Endothelial cell of umbilical vein (primary cell): ENCODE data around the gene FAM111B. TPM values are rescaled to one million over a fixed set of nuclear protein-coding genes. Genes with fewer than 3 reads are reported as not detected.
"Not testable (repeated sequence)": the region's sequence is repeated elsewhere in the genome, so short reads cannot be mapped to it uniquely, and the experiment has no call there.

Experiments
- BruUV-seq: library from RNA; stranded (reverse); fragments of 400-500 nt; replicated peaks from 2 replicates; lab custom pipeline; 2021; lab: Mats Ljungman, UMichigan
- CTCF ChIA-PET: fragments of 300-600, 350-600 bp; sonication (Branson Sonifier 250); formaldehyde crosslinking; loops from one replicate; lab custom pipeline; 2021; ENCODE audit warnings: antibody characterized with exemption, inconsistent platforms; lab: Charles Lee
- POLR2A ChIA-PET: fragments of 300-600, 350-600 bp; sonication (Branson Sonifier 250); formaldehyde crosslinking; loops from one replicate; lab custom pipeline; 2021; ENCODE audit warnings: antibody characterized with exemption, inconsistent platforms; lab: Charles Lee
- DNase-seq: peaks from one replicate; pipeline ENCODE4 v3.0.0-alpha.2; 2011; ENCODE audit warnings: low read depth, low spot score
- FAIRE-seq: peaks from 2 replicates; lab custom pipeline; 2011; peaks lifted over from hg19 to GRCh38; lab: Jason Lieb, UNC
- H2AFZ ChIP-seq: 2 replicates; pipeline ENCODE4 v1.6.0; 2012; ENCODE audit warnings: low read depth, low read length, control low read depth, inconsistent platforms
- H3K27ac ChIP-seq: 2 replicates; pipeline ENCODE4 v1.5.1; 2011; ENCODE audit warnings: low read depth, mild to moderate bottlenecking, control low read depth, low read length, moderate library complexity; ENCODE audit not compliant: insufficient read depth
- H3K27me3 ChIP-seq, 2 experiments: 2 replicates each; pipeline versions ENCODE4 v1.6.0 to v1.6.1; 2011; ENCODE audit warnings: low read length in 2 of 2, mixed read lengths in 1 of 2; ENCODE audit not compliant: control insufficient read depth in 2 of 2, insufficient read depth in 2 of 2
- H3K36me3 ChIP-seq, 2 experiments: 2 replicates in 1 of 2; 3 replicates in 1 of 2; pipeline ENCODE4 v1.5.1; 2011; ENCODE audit warnings: low read length in 2 of 2, mild to moderate bottlenecking in 1 of 2, moderate library complexity in 1 of 2; ENCODE audit not compliant: control insufficient read depth in 2 of 2, insufficient read depth in 2 of 2; ENCODE audit errors: extremely low read depth in 1 of 2
- H3K4me1 ChIP-seq: 3 replicates; pipeline ENCODE4 v1.5.1; 2011; ENCODE audit warnings: mild to moderate bottlenecking, low read length; ENCODE audit not compliant: control insufficient read depth, insufficient read depth; ENCODE audit errors: extremely low read depth
- H3K4me2 ChIP-seq: 2 replicates; pipeline ENCODE4 v1.6.1; 2011; ENCODE audit warnings: low read length, control low read depth, mixed read lengths; ENCODE audit not compliant: insufficient read depth
- H3K4me3 ChIP-seq, 3 experiments: fragments of 200-600 bp in 1 of 3; sonication (generic), shearing (Covaris generic) in 1 of 3; replicated peaks in 1 of 3; 2 replicates each; pipeline ENCODE4 v1.5.1; 2011 to 2016; ENCODE audit warnings: control low read depth in 3 of 3, low read length in 3 of 3, mild to moderate bottlenecking in 2 of 3, inconsistent platforms in 1 of 3, low read depth in 1 of 3, moderate library complexity in 1 of 3; ENCODE audit not compliant: insufficient read depth in 1 of 3
- H3K79me2 ChIP-seq: 2 replicates; pipeline ENCODE4 v1.6.0; 2012; ENCODE audit warnings: low read length, inconsistent platforms; ENCODE audit not compliant: control insufficient read depth, insufficient read depth
- H3K9ac ChIP-seq: replicated peaks from 2 replicates; pipeline ENCODE3; 2011; ENCODE audit warnings: low read length, control low read depth; ENCODE audit not compliant: insufficient read depth; ENCODE audit errors: extremely low read depth
- H3K9me1 ChIP-seq: replicated peaks from 3 replicates; pipeline ENCODE4 v1.6.0; 2011; ENCODE audit warnings: mild to moderate bottlenecking, low read length; ENCODE audit not compliant: control insufficient read depth, insufficient read depth; ENCODE audit errors: extremely low read depth
- H3K9me3 ChIP-seq: replicated peaks from 2 replicates; pipeline ENCODE4 v1.5.1; 2012; ENCODE audit warnings: low read length, inconsistent platforms; ENCODE audit not compliant: control insufficient read depth, insufficient read depth
- H4K20me1 ChIP-seq: replicated peaks from 2 replicates; pipeline ENCODE3; 2011; ENCODE audit warnings: mild to moderate bottlenecking, low read length; ENCODE audit not compliant: control insufficient read depth, insufficient read depth; ENCODE audit errors: extremely low read depth
- CTCF ChIP-seq, 2 donors: IDR thresholded peaks; 1 replicate in 1 of 2; 2 replicates in 1 of 2; pipeline ENCODE4 v1.5.1; 2011; ENCODE audit warnings: low read length in 2 of 2, mild to moderate bottlenecking in 2 of 2, moderate library complexity in 2 of 2, control low read depth in 1 of 2, inconsistent platforms in 1 of 2, low read depth in 1 of 2; ENCODE audit not compliant: insufficient read depth in 1 of 2; ENCODE audit errors: extremely low read depth in 1 of 2
- dilution Hi-C: fragments of 300-500 bp; cut with MboI; formaldehyde crosslinking; loops from one replicate; pipeline ENCODE4 v1.15.0; 2019; ENCODE audit warnings: low sequenced_read_pairs; ENCODE audit not compliant: extremely low pct_ligation_motif_present
- intact Hi-C: fragments of 100-400 bp; cut with micrococcal nuclease; formaldehyde crosslinking; loops from one replicate; pipeline ENCODE4 v1.10.0; 2022
- polyA plus RNA-seq, 4 experiments: library from polyadenylated mRNA; depleted of rRNA in 3 of 4; stranded (reverse) in 3 of 4; unstranded in 1 of 4; fragments of >200 nt; gene quantifications; 2 replicates each; pipeline versions ENCODE4 v1.2.1 to v1.2.3, GENCODE V29; 2011 to 2012; ENCODE audit warnings: missing spikeins in 1 of 4
- total RNA-seq: library from RNA; stranded (reverse); gene quantifications from 2 replicates; pipeline ENCODE4 v1.2.3, GENCODE V29; 2021

The FAM111B gene
- total and polyA plus RNA-seq, 2 donors (not counting 3 experiments of a cell fraction or from before 2014, with no cell fraction given) = 2.7 to 21.9 TPM

- no peak overlapping the region for H3K9ac ChIP-seq
- FAIRE-seq = no peak
These were observed 18.9 kb upstream of the FAM111B start for GRCh38 chr11:59088162-59088561.

GRCh38 chr11:59093576-59093975, 13.5 kb upstream of the FAM111B start:
- H3K4me3 ChIP-seq, H3K27me3 ChIP-seq, H2AFZ ChIP-seq, BruUV-seq, H3K4me1 ChIP-seq, FAIRE-seq, H4K20me1 ChIP-seq, dilution Hi-C loops, H3K79me2 ChIP-seq, H3K4me2 ChIP-seq, H3K27ac ChIP-seq, H3K9ac ChIP-seq, H3K36me3 ChIP-seq, H3K9me1 ChIP-seq, POLR2A ChIA-PET, DNase-seq, H3K9me3 ChIP-seq, intact Hi-C loops: not testable (repeated sequence)
- CTCF ChIA-PET = interaction anchor here (4.6 to 5.7 kb wide), 2 partner anchors 42 to 65 kb away, joined by 59 to 63 read pairs; no protein-coding TSS in a partner anchor

More at GRCh38 chr11:59088162-59088561, 18.9 kb upstream of the FAM111B start:
- Histone ChIP-seq H3K79me2 (no peaks in the 10 kb centered on the region), H3K9me3 (no peaks in the 10 kb centered on the region), H3K4me2 (no peak overlapping the region), H3K36me3 (no peaks in the 10 kb centered on the region), H2AFZ (no peak overlapping the region), H4K20me1 (no peaks in the 10 kb centered on the region), H3K27ac (no peak overlapping the region), H3K4me1 (no peaks in the 10 kb centered on the region), H3K27me3 (peaks cover 0 to 3% of the 10 kb centered on the region in 2 experiments), H3K9me1 (no peaks in the 10 kb centered on the region), H3K4me3 (no peak overlapping the region)
- intact Hi-C loops (loop anchor here (5.0 kb wide), 1 partner anchor 439 kb away; no protein-coding TSS in a partner anchor), dilution Hi-C loops (no loop called here)
- ChIA-PET POLR2A (no interaction called here), CTCF (interaction anchor here (1.4 kb wide), 1 partner anchor 48 kb away, joined by 3 read pairs; no protein-coding TSS in a partner anchor)
- TF ChIP-seq CTCF (IDR thresholded peaks at IDR 0.05; ENCODE audit: extremely low read depth in 1 of 2, insufficient read depth in 1 of 2, low read depth in 1 of 2, low read length in 2 of 2) = no peak
- DNase-seq = no peak
- BruUV-seq = no TSS peak

GRCh38 chr11:59095225-59095624, 11.8 kb upstream of the FAM111B start:
- H3K9ac ChIP-seq, H3K4me1 ChIP-seq, H3K36me3 ChIP-seq, intact Hi-C loops, H3K4me2 ChIP-seq, dilution Hi-C loops, H2AFZ ChIP-seq, H4K20me1 ChIP-seq, H3K9me1 ChIP-seq, FAIRE-seq, DNase-seq, H3K9me3 ChIP-seq, H3K27ac ChIP-seq, BruUV-seq, H3K27me3 ChIP-seq, POLR2A ChIA-PET, H3K4me3 ChIP-seq, H3K79me2 ChIP-seq: not testable (repeated sequence)
- CTCF ChIA-PET = interaction anchor here (1.5 to 5.7 kb wide), 3 partner anchors 41 to 63 kb away, joined by 3 to 63 read pairs (median 59); no protein-coding TSS in a partner anchor
